ENCODE results near the gene FIGN.

The FIGN gene

GRCh38 chr2:163771596-163771995 lies 35.8 kb upstream of the FIGN start:
- no peak overlapping the region for H3K27ac ChIP-seq (ENCODE audit: low read length)
- no peak overlapping the region for H3K4me2 ChIP-seq (ENCODE audit: insufficient read depth, low read length)
- H3K27me3 ChIP-seq (ENCODE audit: insufficient read depth, low read length, poor library complexity): no peaks in the 10 kb centered on the region
- TF ChIP-seq EZH2 (IDR thresholded peaks at IDR 0.05; ENCODE audit: borderline replicate concordance, low read depth, low read length, severe bottlenecking): no peak
- no peak for TF ChIP-seq CTCF (IDR thresholded peaks at IDR 0.05; ENCODE audit: borderline replicate concordance, extremely low read depth, low read length, poor library complexity, severe bottlenecking)
- ATAC-seq (ENCODE audit: insufficient read depth, low read depth) (no peak), DNase-seq (no peak)
- H2AFZ ChIP-seq (ENCODE audit: low read depth, low read length): no peak overlapping the region
- H3K36me3 ChIP-seq (ENCODE audit: insufficient read depth, low read length): no peaks in the 10 kb centered on the region
- no peaks in the 10 kb centered on the region for H3K79me2 ChIP-seq (ENCODE audit: insufficient read depth, low read length)
- H3K9ac ChIP-seq (ENCODE audit: low read depth, low read length): no peak overlapping the region
- no peak overlapping the region for H3K4me3 ChIP-seq (ENCODE audit: low read depth in 1 of 2, low read length in 2 of 2)
- no peaks in the 10 kb centered on the region for H3K4me1 ChIP-seq (ENCODE audit: insufficient read depth, low read length)
- H4K20me1 ChIP-seq (ENCODE audit: insufficient read depth, low read length): no peaks in the 10 kb centered on the region
- H3K9me3 ChIP-seq (ENCODE audit: insufficient read depth, low read length, severe bottlenecking): no peaks in the 10 kb centered on the region

GRCh38 chr2:163768881-163769695 lies 33.3 kb upstream of the FIGN start:
- Histone ChIP-seq H3K4me1 (ENCODE audit: insufficient read depth, low read length) (no peaks in the 10 kb centered on the region), H3K79me2 (ENCODE audit: insufficient read depth, low read length) (no peaks in the 10 kb centered on the region), H3K27me3 (ENCODE audit: insufficient read depth, low read length, poor library complexity) (no peaks in the 10 kb centered on the region), H3K9ac (ENCODE audit: low read depth, low read length) (no peak overlapping the region), H3K9me3 (ENCODE audit: insufficient read depth, low read length, severe bottlenecking) (no peaks in the 10 kb centered on the region), H3K36me3 (ENCODE audit: insufficient read depth, low read length) (no peaks in the 10 kb centered on the region), H4K20me1 (ENCODE audit: insufficient read depth, low read length) (no peaks in the 10 kb centered on the region), H3K27ac (ENCODE audit: low read length) (no peak overlapping the region), H3K4me2 (ENCODE audit: insufficient read depth, low read length) (no peak overlapping the region), H3K4me3 (ENCODE audit: low read depth in 1 of 2, low read length in 2 of 2) (no peak overlapping the region), H2AFZ (ENCODE audit: low read depth, low read length) (no peak overlapping the region)
- TF ChIP-seq EZH2 (IDR thresholded peaks at IDR 0.05; ENCODE audit: borderline replicate concordance, low read depth, low read length, severe bottlenecking): no peak
- TF ChIP-seq CTCF (IDR thresholded peaks at IDR 0.05; ENCODE audit: borderline replicate concordance, extremely low read depth, low read length, poor library complexity, severe bottlenecking): no peak
- DNase-seq (no peak), ATAC-seq (ENCODE audit: insufficient read depth, low read depth) (no peak)

DNA sequence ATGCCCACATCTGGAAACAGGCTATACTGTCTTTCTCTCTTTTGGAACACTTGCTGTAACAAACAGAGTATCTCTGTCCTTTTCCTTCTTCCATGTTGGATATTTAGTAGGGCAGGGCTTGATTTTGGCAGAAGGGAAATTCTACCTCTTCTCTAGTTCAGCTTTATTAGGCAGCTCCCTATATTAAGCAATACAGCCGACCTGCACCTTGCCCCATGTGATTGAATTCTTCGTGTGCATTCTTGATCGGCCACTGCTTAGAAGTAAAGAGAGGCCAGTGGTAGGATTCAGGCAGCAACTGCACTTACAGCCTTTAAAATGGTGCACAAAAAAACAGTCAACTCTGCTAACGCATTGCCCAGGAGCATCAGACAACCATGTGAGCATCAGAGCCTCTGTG lies 31.3 kb upstream of the FIGN start:
- Histone ChIP-seq H4K20me1 (ENCODE audit: insufficient read depth, low read length) (no peaks in the 10 kb centered on the region), H3K4me2 (ENCODE audit: insufficient read depth, low read length) (no peak overlapping the region), H3K9me3 (ENCODE audit: insufficient read depth, low read length, severe bottlenecking) (no peaks in the 10 kb centered on the region), H3K4me3 (ENCODE audit: low read depth in 1 of 2, low read length in 2 of 2) (no peak overlapping the region), H3K27me3 (ENCODE audit: insufficient read depth, low read length, poor library complexity) (no peaks in the 10 kb centered on the region), H3K4me1 (ENCODE audit: insufficient read depth, low read length) (no peaks in the 10 kb centered on the region), H3K36me3 (ENCODE audit: insufficient read depth, low read length) (no peaks in the 10 kb centered on the region), H2AFZ (ENCODE audit: low read depth, low read length) (no peak overlapping the region), H3K9ac (ENCODE audit: low read depth, low read length) (no peak overlapping the region), H3K27ac (ENCODE audit: low read length) (no peak overlapping the region), H3K79me2 (ENCODE audit: insufficient read depth, low read length) (no peaks in the 10 kb centered on the region)
- ATAC-seq (ENCODE audit: insufficient read depth, low read depth): no peak
- no peak for TF ChIP-seq CTCF (IDR thresholded peaks at IDR 0.05; ENCODE audit: borderline replicate concordance, extremely low read depth, low read length, poor library complexity, severe bottlenecking)
- TF ChIP-seq EZH2 (IDR thresholded peaks at IDR 0.05; ENCODE audit: borderline replicate concordance, low read depth, low read length, severe bottlenecking): no peak
- no peak for DNase-seq

Data from DND-41 (cell line).